Measurements from ENCODE around the gene RANBP9.

Gene RANBP9

DNA sequence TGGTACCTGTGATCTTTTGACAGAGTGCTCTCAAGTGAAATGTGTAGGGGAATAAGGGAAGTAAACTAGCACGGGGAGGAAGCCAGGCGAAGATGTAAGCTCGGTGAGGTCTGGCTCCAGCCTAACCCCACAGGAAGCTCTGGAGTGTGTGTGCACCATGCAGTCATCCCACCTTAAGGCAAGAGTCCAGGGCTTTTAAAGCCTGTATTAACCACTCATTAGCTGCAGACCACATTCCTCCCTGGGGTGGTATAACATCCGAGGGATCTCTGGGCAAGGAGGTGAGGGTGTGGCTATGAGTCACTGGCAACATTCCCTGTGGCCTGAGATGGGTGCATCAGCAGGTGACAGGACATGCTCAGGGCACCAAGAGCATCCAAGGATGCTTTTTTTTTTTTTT is 12.5 kb upstream of the RANBP9 start:
- H3K36me3 ChIP-seq (replicated peaks): no peaks in the 10 kb centered on the region
- no peaks in the 10 kb centered on the region for H3K4me1 ChIP-seq
- in situ Hi-C loops (cut with MboI; ENCODE audit: low sequenced_read_pairs): no loop called here
- peaks cover 3% of the 10 kb centered on the region; the same call in 1 of the 2 replicates for H3K27me3 ChIP-seq (ENCODE audit: low read depth)
- H3K9me3 ChIP-seq: peaks cover 5% of the 10 kb centered on the region; the same call in 1 of the 2 replicates
- H3K4me3 ChIP-seq: no peak overlapping the region
- no peak for DNase-seq (ENCODE audit: low spot score in 2 of 2)

DNA sequence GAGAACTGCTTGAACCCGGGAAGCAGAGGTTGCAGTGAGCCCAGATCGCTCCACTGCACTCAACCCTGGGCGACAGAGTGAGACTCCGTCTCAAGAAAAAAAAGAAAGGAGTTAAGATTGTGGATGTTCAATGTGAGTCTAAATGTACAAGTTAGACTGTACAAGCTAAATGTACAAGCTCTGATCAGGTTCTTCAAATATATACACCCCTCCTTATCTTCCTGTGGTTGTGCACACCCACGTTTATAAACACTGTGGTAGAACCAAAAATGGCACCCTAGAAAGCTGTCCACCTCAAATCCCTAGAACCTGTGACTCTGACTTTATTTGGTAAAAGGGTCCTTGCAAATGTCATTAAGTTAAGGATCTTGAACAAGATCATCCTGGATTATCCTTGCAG is 11.2 kb upstream of the RANBP9 start:
- peaks cover 3% of the 10 kb centered on the region; the same call in 1 of the 2 replicates for H3K27me3 ChIP-seq (ENCODE audit: low read depth)
- 0 out of 2 replicates have a peak, but pooled peaks cover 3% of the 10 kb centered on the region for H3K9me3 ChIP-seq
- in situ Hi-C loops (cut with MboI; ENCODE audit: low sequenced_read_pairs): no loop called here
- no peaks in the 10 kb centered on the region for H3K36me3 ChIP-seq (replicated peaks)
- no peak overlapping the region for H3K4me3 ChIP-seq
- DNase-seq (ENCODE audit: low spot score in 2 of 2): no peak
- no peaks in the 10 kb centered on the region for H3K4me1 ChIP-seq

DNA sequence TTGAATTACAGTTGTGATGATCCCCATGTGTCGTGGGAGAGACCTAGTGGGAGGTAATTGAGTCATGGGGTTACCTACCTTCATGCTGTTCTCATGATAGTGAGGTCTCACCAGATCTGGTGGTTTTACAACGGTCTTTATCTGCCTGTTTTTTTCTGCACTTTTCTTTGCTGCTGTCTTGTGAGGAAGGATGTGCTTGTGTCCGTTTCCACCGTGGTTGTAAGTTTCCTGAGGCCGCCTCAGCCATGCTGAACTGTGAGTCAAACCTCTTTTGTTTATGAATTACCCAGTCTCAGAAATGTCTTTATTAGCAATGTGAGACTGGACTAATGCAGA is 6.5 kb upstream of the RANBP9 start:
- Histone ChIP-seq H3K4me1 (no peaks in the 10 kb centered on the region), H3K4me3 (no peak overlapping the region), H3K36me3 (replicated peaks) (no peaks in the 10 kb centered on the region), H3K27me3 (ENCODE audit: low read depth) (no peaks in the 10 kb centered on the region), H3K9me3 (no peaks in the 10 kb centered on the region)
- in situ Hi-C loops (cut with MboI; ENCODE audit: low sequenced_read_pairs): no loop called here
- no peak for DNase-seq (ENCODE audit: low spot score in 2 of 2)

DNA sequence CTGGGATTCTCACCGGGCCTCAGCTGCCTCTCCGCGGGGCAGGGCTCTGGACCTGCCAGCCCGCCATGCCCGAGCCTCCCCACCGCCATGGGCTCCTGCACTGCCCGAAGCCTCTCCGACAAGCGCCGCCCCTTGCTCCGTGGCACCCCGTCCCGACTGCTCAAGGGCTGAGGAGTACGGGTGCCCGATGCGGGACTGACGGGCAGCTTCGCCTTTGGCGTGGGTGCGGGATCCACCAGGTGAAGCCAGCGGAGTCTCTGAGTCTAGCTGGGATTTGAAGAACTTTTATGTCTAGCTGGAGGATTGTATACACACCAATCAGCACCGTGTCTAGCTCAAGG is 5.3 kb upstream of the RANBP9 start:
- Histone ChIP-seq H3K9me3 (no peaks in the 10 kb centered on the region), H3K36me3 (replicated peaks) (no peaks in the 10 kb centered on the region), H3K4me3 (no peak overlapping the region), H3K4me1 (peaks cover 6% of the 10 kb centered on the region), H3K27me3 (ENCODE audit: low read depth) (no peaks in the 10 kb centered on the region)
- no peak for DNase-seq (ENCODE audit: low spot score in 2 of 2)
- in situ Hi-C loops (cut with MboI; ENCODE audit: low sequenced_read_pairs): no loop called here

DNA sequence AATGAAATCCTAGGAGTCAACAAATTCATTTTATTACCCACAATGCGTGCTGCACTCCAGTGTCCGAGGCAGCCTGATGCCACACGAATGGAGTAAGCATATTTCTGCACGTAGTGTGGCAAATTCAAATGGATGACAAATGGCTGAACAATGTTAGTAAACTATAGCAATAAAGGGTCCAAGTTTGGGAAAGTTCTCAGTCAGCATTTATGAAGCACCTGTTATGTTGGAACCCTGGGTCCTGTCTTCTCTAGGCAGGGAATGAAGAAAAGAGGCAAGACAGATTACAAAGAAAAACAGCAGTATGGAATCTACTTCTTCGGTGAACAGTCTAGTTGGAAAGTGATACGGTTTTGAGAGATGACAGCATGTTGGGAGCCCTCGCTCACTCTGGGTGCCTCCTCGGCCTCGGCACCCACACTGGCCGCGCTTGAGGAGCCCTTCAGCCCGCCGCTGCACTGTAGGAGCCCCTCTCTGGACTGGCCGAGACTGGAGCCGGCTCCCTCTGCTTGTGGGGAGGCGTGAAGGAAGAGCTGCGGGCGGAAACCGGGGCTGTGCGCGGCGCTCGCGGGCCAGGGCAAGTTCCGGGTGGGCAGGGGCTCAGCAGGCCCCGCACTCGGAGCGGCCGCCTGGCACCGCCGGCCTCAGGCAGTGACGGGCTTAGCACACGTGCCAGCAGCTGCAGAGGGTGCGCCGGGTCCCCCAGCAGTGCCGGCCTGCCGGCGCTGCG is 4.8 kb upstream of the RANBP9 start:
- Histone ChIP-seq H3K9me3 (no peaks in the 10 kb centered on the region), H3K4me1 (peaks cover 6% of the 10 kb centered on the region), H3K4me3 (no peak overlapping the region), H3K27me3 (ENCODE audit: low read depth) (no peaks in the 10 kb centered on the region), H3K36me3 (replicated peaks) (no peaks in the 10 kb centered on the region)
- in situ Hi-C loops (cut with MboI; ENCODE audit: low sequenced_read_pairs): no loop called here
- no peak for DNase-seq (ENCODE audit: low spot score in 2 of 2)

DNA sequence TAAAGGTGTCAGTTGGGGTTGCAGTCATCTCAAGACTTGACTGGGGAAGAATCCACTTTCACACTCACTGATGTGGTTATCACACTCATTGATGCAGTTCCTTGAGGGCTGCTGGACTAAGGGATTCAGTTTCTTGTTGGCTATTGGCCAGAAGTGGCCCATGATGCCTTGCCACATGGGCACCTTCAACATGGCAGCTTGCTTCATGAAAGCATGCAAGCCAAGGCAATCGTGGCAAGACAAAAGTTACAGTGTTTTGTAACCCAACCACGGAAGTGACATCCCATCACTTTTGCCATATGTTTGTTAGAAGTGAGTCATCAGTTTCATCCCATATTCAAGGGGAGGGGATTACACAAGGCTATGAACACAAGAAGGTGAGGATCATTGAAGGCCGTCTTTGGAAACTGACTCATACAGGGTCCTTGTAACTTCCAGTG is 3.8 kb upstream of the RANBP9 start:
- peaks cover 6% of the 10 kb centered on the region for H3K4me1 ChIP-seq
- no peak for DNase-seq (ENCODE audit: low spot score in 2 of 2)
- no peaks in the 10 kb centered on the region for H3K27me3 ChIP-seq (ENCODE audit: low read depth)
- H3K36me3 ChIP-seq (replicated peaks): no peaks in the 10 kb centered on the region
- no peaks in the 10 kb centered on the region for H3K9me3 ChIP-seq
- in situ Hi-C loops (cut with MboI; ENCODE audit: low sequenced_read_pairs): no loop called here
- H3K4me3 ChIP-seq: no peak overlapping the region

DNA sequence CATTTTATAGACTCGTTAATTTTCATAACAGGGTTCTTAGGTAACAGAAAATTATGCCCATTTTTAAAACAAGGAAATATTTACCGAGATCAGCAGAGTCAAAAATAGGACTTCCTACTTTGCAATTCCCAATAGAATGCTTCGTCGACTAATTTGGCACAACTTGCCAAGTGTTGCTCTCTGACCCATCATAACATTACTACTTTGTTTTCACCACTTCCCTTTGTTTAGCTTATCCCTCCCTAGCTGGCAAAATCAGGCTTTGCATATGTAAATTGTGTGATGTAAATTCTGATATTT is 914 bp upstream of the RANBP9 start:
- DNase-seq (ENCODE audit: low spot score in 2 of 2): no peak
- no peaks in the 10 kb centered on the region for H3K27me3 ChIP-seq (ENCODE audit: low read depth)
- H3K36me3 ChIP-seq (replicated peaks): no peaks in the 10 kb centered on the region
- H3K9me3 ChIP-seq: no peaks in the 10 kb centered on the region
- peak overlapping the region; percentile 47 for H3K4me3 ChIP-seq
- in situ Hi-C loops (cut with MboI; ENCODE audit: low sequenced_read_pairs): no loop called here
- peaks cover 9% of the 10 kb centered on the region for H3K4me1 ChIP-seq

DNA sequence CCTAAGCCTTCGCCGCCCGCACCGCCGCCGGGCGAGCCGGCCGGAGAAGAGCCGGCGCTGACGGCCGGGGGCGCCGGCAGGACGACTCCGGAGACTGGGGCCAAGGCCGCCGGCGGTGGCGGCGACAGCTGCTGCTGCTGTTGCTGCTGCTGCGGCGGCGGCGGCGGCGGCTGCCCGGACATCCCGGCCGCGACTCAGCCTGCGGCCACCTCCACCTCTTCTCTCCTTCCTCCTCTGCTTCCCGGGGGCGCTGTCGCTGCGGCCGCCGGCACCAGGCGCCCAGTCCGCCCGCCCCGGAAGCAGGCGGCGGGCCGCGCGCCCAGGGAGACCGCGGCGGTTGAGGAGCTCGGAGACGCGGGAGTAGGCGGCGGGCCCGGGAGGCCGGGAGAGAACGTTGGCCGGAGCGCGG is 307 bp downstream of the RANBP9 start:
- peak; percentile 53 to 72 for DNase-seq (ENCODE audit: low spot score in 2 of 2)
- peak overlapping the region; percentile 24; the same call in 1 of the 2 replicates for H3K4me3 ChIP-seq
- in situ Hi-C loops (cut with MboI; ENCODE audit: low sequenced_read_pairs): no loop called here
- peaks cover 9% of the 10 kb centered on the region for H3K4me1 ChIP-seq
- H3K27me3 ChIP-seq (ENCODE audit: low read depth): no peaks in the 10 kb centered on the region
- H3K36me3 ChIP-seq (replicated peaks): no peaks in the 10 kb centered on the region
- no peaks in the 10 kb centered on the region for H3K9me3 ChIP-seq

DNA sequence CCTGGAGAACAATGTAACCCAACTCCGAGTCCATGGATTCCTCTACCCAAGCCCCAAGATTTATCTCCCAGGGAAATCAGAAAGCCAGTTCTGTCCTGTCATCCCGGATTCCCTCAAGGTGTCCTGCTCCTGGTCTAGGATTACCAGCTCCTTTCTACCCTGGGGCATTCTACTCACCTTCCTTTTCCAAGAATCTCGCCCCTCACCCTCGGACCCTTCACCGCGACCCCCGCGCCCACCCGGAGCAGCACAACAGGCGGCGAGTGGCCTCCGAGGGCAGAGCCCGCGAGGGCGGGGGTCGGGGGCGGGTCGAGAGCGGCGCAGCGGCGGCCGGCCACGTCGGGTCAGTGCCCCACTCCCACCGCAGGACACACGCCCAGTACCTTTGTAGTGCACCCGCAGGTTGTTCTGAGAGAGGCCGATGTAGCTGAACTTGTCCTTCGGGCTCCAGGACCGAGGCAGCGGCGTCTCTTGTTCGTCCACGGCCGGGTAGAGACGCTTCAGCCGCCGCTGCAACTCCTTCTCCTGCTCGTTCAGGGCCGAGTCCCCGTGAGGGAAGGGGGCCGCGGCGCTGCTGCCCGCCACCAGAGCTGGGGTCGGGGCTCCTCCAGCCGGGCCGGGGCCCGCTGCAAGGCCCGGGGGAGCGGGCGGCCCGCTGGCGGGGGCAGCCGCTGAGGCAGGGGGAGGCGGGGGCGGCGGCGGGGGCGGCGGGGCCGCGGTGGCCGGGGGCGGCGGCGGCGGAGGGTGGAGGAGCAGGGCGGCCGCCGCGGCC is 897 bp downstream of the RANBP9 start:
- DNase-seq (ENCODE audit: low spot score in 2 of 2): peak; percentile 45 to 55
- Histone ChIP-seq H3K36me3 (replicated peaks) (no peaks in the 10 kb centered on the region), H3K4me1 (peaks cover 9% of the 10 kb centered on the region), H3K27me3 (ENCODE audit: low read depth) (no peaks in the 10 kb centered on the region), H3K9me3 (no peaks in the 10 kb centered on the region), H3K4me3 (peak overlapping the region; percentile 66)
- in situ Hi-C loops (cut with MboI; ENCODE audit: low sequenced_read_pairs): no loop called here

DNA sequence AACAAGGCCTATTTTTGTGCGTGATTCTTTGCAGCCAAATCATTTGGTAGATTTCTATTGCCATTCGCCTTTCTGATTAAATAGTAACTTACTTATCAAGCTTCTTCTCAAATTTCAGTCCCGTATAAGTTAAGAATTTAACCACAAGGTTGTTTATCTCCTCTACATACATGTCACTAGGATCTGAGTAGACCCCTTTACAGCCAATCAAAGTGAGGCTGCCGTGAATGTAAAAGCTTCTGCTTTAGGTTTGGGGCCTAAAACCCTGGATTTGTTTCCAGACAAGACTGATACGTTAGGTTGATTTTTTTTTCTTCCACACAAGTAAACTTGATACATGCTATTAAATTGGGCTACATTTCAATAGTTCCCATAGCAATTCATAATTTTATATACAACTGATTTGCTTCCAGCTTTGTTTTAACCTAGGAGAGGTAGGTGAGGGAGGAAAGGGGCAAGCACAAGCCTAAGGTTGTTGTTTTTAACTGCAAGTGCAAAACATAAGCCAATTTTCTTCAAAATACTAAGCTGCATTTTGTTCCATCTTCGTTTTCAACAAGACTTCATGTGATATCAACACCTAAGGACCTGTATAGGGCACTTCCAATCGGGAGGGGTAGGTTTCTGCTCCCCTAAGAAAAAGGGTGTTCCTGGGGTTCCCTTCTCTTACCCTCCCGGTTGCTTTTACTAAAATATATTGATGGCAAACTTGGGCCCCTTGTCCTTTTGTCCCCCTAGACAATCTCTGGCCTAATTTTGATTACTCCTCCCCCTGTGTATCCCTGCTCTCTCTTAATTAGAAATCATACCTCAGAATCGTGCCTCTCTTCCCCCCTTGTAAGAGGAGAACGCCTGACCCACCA is 1.7 kb downstream of the RANBP9 start:
- H3K4me1 ChIP-seq: peaks cover 9% of the 10 kb centered on the region
- H3K9me3 ChIP-seq: no peaks in the 10 kb centered on the region
- in situ Hi-C loops (cut with MboI; ENCODE audit: low sequenced_read_pairs): no loop called here
- no peaks in the 10 kb centered on the region for H3K27me3 ChIP-seq (ENCODE audit: low read depth)
- H3K4me3 ChIP-seq: peak overlapping the region; percentile 66
- DNase-seq (ENCODE audit: low spot score in 2 of 2): peak; percentile 21 to 46
- H3K36me3 ChIP-seq (replicated peaks): no peaks in the 10 kb centered on the region

DNA sequence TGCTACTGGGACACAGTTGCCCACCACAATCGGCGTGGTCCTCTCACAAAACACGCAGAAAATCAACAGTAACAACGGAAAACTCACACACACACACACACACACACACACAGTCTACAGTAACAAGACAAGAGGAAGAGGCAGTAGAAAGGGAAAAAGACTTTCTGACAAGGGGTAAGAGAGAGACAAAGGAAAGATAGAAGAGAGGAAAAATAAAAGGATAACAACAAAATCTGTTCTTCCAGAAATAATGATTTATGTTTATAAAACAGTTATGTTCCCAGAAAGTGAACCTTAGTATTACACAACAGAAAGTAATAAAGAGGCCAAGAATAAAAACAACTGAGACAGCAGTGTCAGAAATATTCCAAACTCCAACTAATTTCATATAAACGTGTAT is 2.9 kb downstream of the RANBP9 start:
- Histone ChIP-seq H3K4me1 (peaks cover 9% of the 10 kb centered on the region), H3K27me3 (ENCODE audit: low read depth) (no peaks in the 10 kb centered on the region), H3K4me3 (peak overlapping the region; percentile 66), H3K36me3 (replicated peaks) (no peaks in the 10 kb centered on the region), H3K9me3 (no peaks in the 10 kb centered on the region)
- in situ Hi-C loops (cut with MboI; ENCODE audit: low sequenced_read_pairs): no loop called here
- DNase-seq (ENCODE audit: low spot score in 2 of 2): no peak

DNA sequence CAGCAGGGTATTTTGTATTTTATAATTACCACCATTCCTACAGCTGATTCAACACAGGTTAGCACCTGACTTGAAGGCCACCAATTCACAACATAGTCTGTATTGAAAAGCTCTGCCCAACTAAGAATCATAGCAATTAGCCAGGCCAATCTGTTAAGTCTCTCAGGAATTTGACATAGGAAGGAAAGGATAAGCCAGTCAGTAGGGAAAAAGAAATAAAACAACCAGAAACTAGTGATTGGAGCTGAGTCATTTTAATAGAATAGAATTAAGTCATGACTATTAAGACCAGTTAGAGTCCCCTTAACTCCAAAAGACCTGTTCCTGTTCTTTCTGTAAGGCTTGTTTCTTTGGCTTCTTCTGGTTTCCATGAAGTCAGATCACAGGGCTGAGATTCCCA is 8.1 kb downstream of the RANBP9 start:
- Histone ChIP-seq H3K9me3 (no peaks in the 10 kb centered on the region), H3K36me3 (replicated peaks) (no peaks in the 10 kb centered on the region), H3K27me3 (ENCODE audit: low read depth) (no peaks in the 10 kb centered on the region), H3K4me3 (no peak overlapping the region), H3K4me1 (peaks cover 4% of the 10 kb centered on the region; the same call in 1 of the 2 replicates)
- DNase-seq (ENCODE audit: low spot score in 2 of 2): no peak
- in situ Hi-C loops (cut with MboI; ENCODE audit: low sequenced_read_pairs): no loop called here

DNA sequence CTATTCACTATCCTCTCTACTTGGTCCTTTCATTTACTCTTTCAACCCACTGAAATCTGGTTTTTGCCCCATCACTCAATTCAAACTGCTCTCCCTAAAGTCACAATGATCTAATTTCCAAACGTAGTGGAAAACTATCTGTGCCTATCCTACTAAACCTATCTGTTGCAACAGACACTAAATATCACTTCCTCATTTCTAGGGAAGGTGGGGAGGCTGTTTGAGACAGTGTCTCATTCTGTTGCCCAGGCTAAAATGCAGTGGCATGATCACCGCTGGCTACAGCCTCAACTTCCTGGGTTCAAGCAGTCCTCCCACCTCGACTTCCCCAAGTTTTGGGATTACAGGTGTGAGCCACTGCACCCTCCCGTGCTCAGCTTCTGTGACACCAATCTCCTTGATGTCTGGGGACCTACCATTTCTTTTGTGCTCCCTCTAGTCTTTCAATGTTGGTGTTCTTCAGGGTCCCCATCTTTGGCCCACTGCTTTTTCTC is 8.8 kb downstream of the RANBP9 start:
- Histone ChIP-seq H3K4me3 (no peak overlapping the region), H3K4me1 (no peaks in the 10 kb centered on the region; the same call in 1 of the 2 replicates), H3K27me3 (ENCODE audit: low read depth) (no peaks in the 10 kb centered on the region), H3K36me3 (replicated peaks) (no peaks in the 10 kb centered on the region), H3K9me3 (no peaks in the 10 kb centered on the region)
- no peak for DNase-seq (ENCODE audit: low spot score in 2 of 2)
- in situ Hi-C loops (cut with MboI; ENCODE audit: low sequenced_read_pairs): no loop called here

DNA sequence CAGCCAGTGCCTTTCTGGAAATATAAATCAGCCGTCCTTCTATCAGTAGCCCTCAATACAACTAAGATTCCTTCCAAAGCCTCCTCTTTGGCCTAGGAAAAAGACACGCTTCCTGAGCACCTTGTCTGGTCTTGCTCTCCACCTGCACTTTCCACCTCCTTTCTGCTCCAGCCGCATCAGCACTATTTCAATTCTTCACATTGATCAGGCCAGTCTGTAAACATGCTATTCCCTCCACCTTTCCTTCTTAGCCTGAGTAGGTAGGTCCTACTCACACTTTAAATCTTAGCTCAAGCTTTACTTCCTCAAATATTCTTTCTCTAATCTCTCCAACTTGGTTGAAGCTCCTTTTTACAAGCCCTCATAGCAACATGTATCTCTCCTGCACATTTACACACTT is 11.4 kb downstream of the RANBP9 start:
- peaks cover 9% of the 10 kb centered on the region for H3K4me1 ChIP-seq
- no peaks in the 10 kb centered on the region for H3K9me3 ChIP-seq
- H3K36me3 ChIP-seq (replicated peaks): peaks cover 9% of the 10 kb centered on the region
- no peak overlapping the region for H3K4me3 ChIP-seq
- DNase-seq (ENCODE audit: low spot score in 2 of 2): no peak
- in situ Hi-C loops (cut with MboI; ENCODE audit: low sequenced_read_pairs): no loop called here
- no peaks in the 10 kb centered on the region for H3K27me3 ChIP-seq (ENCODE audit: low read depth)
